GM12878 (cell line): ENCODE results near the gene PCID2. TPM values are rescaled to one million over a fixed set of nuclear protein-coding genes. Genes with fewer than 3 reads are reported as not detected.

Experiments used
- ATAC-seq: fragments of 200-7000 bp; cut with Tn5 transposase; 3 replicates; pipeline ENCODE4 v1.9.1; 2020; ENCODE audit warnings: mild to moderate bottlenecking, moderate library complexity
- BruUV-seq: library from RNA; stranded (reverse); fragments of 400-500 nt; replicated peaks from 2 replicates; lab custom pipeline; 2021; lab: Mats Ljungman, UMichigan
- CTCF ChIA-PET: fragments of 300-600 bp; sonication (Branson Sonifier 250); formaldehyde crosslinking; extraction: SDS; loops from one replicate; lab custom pipeline; 2021; ENCODE audit warnings: inconsistent platforms; lab: Yijun Ruan, JAX
- POLR2A ChIA-PET: fragments of 350-600 bp; formaldehyde crosslinking; extraction: SDS; loops from one replicate; lab custom pipeline; 2021; ENCODE audit warnings: inconsistent platforms; lab: Charles Lee
- RAD21 ChIA-PET: fragments of 300-600 bp; sonication (Branson Sonifier 250); formaldehyde crosslinking; loops from one replicate; lab custom pipeline; 2023; ENCODE audit warnings: antibody characterized with exemption; ENCODE audit not compliant: unreplicated experiment; lab: Charles Lee
- SMC1A ChIA-PET: fragments of 300-600 bp; sonication (Branson Sonifier 250); formaldehyde crosslinking; loops from one replicate; lab custom pipeline; 2023; ENCODE audit not compliant: unreplicated experiment, uncharacterized antibody; lab: Charles Lee
- DNase-seq: peaks from one replicate; pipeline ENCODE4 v3.0.0-alpha.2; 2011; ENCODE audit warnings: low read depth, low spot score
- FAIRE-seq: peaks from 3 replicates; lab custom pipeline; 2011; peaks lifted over from hg19 to GRCh38; lab: Jason Lieb, UNC
- H2AFZ ChIP-seq: 2 replicates; pipeline ENCODE4 v1.6.0; 2011; ENCODE audit warnings: low read depth, low read length, control low read depth; ENCODE audit not compliant: control insufficient read depth
- H3K27ac ChIP-seq: 2 replicates; pipeline ENCODE4 v1.5.1; 2011; ENCODE audit warnings: control low read depth; ENCODE audit not compliant: control insufficient read depth, insufficient read depth
- H3K27me3 ChIP-seq, 2 experiments: replicated peaks in 1 of 2; 2 replicates each; pipeline versions ENCODE4 v1.6.0 to v1.6.1; 2011; ENCODE audit warnings: low read length in 1 of 2; ENCODE audit not compliant: control insufficient read depth in 2 of 2, insufficient read depth in 2 of 2
- H3K36me3 ChIP-seq, 2 experiments: 2 replicates each; pipeline ENCODE4 v1.5.1; 2011; ENCODE audit warnings: low read length in 1 of 2; ENCODE audit not compliant: control insufficient read depth in 2 of 2, insufficient read depth in 2 of 2
- H3K4me1 ChIP-seq: 2 replicates; pipeline ENCODE4 v1.6.1; 2011; ENCODE audit warnings: mild to moderate bottlenecking, low read length, moderate library complexity, mixed read lengths; ENCODE audit not compliant: control insufficient read depth, insufficient read depth
- H3K4me2 ChIP-seq: 2 replicates; pipeline ENCODE4 v1.6.0; 2011; ENCODE audit warnings: control low read depth; ENCODE audit not compliant: control insufficient read depth, insufficient read depth
- H3K4me3 ChIP-seq: fragments of 200-600 bp; sonication (generic); 2 replicates; pipeline ENCODE4 v1.5.1; 2016
- H3K79me2 ChIP-seq: 2 replicates; pipeline ENCODE4 v1.6.0; 2011; ENCODE audit warnings: low read length; ENCODE audit not compliant: control insufficient read depth, insufficient read depth
- H3K9ac ChIP-seq: 2 replicates; pipeline ENCODE4 v1.8.0; 2011; ENCODE audit warnings: low read length, control low read depth, mixed read lengths; ENCODE audit not compliant: control insufficient read depth, insufficient read depth
- H3K9me3 ChIP-seq: replicated peaks from 3 replicates; pipeline ENCODE4 v1.5.1; 2011; ENCODE audit warnings: mild to moderate bottlenecking, low read length; ENCODE audit not compliant: control insufficient read depth, insufficient read depth
- H4K20me1 ChIP-seq: 2 replicates; pipeline ENCODE4 v1.6.0; 2011; ENCODE audit not compliant: control insufficient read depth, insufficient read depth
- BHLHE40 ChIP-seq, 2 experiments: fragments of 450-650 bp in 1 of 2; IDR thresholded peaks; 2 replicates each; pipeline ENCODE4 v1.6.1; 2011 to 2017; ENCODE audit warnings: low read depth in 2 of 2, borderline replicate concordance in 1 of 2, improper control_type of control experiment in 1 of 2, low read length in 1 of 2, mild to moderate bottlenecking in 1 of 2
- CBX5 ChIP-seq: sonication (generic); IDR thresholded peaks from 2 replicates; pipeline ENCODE4 v1.6.1; 2016; ENCODE audit warnings: low read depth, moderate library complexity, mild to moderate bottlenecking, inconsistent platforms
- CEBPB ChIP-seq, 2 experiments: fragments of 150-350 bp in 1 of 2; IDR thresholded peaks; 2 replicates each; pipeline ENCODE4 v1.6.1; 2012 to 2014; ENCODE audit warnings: low read depth in 2 of 2, low read length in 2 of 2, borderline replicate concordance in 1 of 2, inconsistent platforms in 1 of 2
- EGR1 ChIP-seq, 2 experiments: IDR thresholded peaks; 1 replicate in 1 of 2; 2 replicates in 1 of 2; pipeline ENCODE4 v1.6.1; 2011 to 2012; ENCODE audit warnings: low read depth in 2 of 2, low read length in 2 of 2, borderline replicate concordance in 1 of 2, mild to moderate bottlenecking in 1 of 2, moderate library complexity in 1 of 2
- ETV6 ChIP-seq, 2 experiments: fragments of 450-650 bp in 1 of 2; IDR thresholded peaks in 1 of 2; conservative IDR thresholded peaks in 1 of 2; 2 replicates each; pipeline ENCODE4 v1.6.1; 2014; ENCODE audit warnings: antibody characterized with exemption in 1 of 2, borderline replicate concordance in 1 of 2, low read depth in 1 of 2, mild to moderate bottlenecking in 1 of 2, moderate library complexity in 1 of 2
- EZH2 ChIP-seq: IDR thresholded peaks from 2 replicates; pipeline ENCODE4 v1.6.1; 2012; ENCODE audit warnings: low read depth, mild to moderate bottlenecking, control low read depth, inconsistent platforms, low read length, borderline replicate concordance; ENCODE audit not compliant: control insufficient read depth
- GABPA ChIP-seq: IDR thresholded peaks from 2 replicates; pipeline ENCODE4 v1.6.1; 2014; ENCODE audit warnings: antibody characterized with exemption, low read depth, mild to moderate bottlenecking, inconsistent platforms
- GATAD2B ChIP-seq: fragments of 450-650 bp; conservative IDR thresholded peaks from 2 replicates; pipeline ENCODE4 v1.6.1; 2017; ENCODE audit warnings: low read depth, mild to moderate bottlenecking, moderate library complexity
- TCF12 ChIP-seq: IDR thresholded peaks from 2 replicates; pipeline ENCODE4 v1.6.1; 2011; ENCODE audit warnings: low read depth, mild to moderate bottlenecking, low read length
- WGBS: methylation state at CpG from one replicate; pipeline ENCODE4 v1.1.6; 2016; ENCODE audit warnings: low lambda C conversion rate; ENCODE audit not compliant: insufficient replicate concordance, insufficient coverage; ENCODE audit errors: missing lambda C conversion rate; 5-methylcytosine and 5-hydroxymethylcytosine counted together
- in situ Hi-C: fragments of 300-500 bp; cut with MboI; formaldehyde crosslinking; loops from 9 replicates; pipeline ENCODE4 v1.14.3; 2018; ENCODE audit warnings: mixed read lengths
- intact Hi-C: fragments of 100-400 bp; cut with micrococcal nuclease; formaldehyde crosslinking; loops from one replicate; pipeline ENCODE4 v1.14.2; 2022; ENCODE audit not compliant: unreplicated experiment
- polyA plus RNA-seq, 11 experiments: library from polyadenylated mRNA; depleted of rRNA in 4 of 11; unstranded in 6 of 11; stranded (reverse) in 5 of 11; fragments of >200 nt; fragmentation: Nextera tagmentation in 4 of 11; fragmentation: Illumina TruSeq in 1 of 11; extraction: Ambion mirVana in 4 of 11; extraction: Trizol in 1 of 11; gene quantifications; 1 replicate in 1 of 11; 2 replicates in 10 of 11; pipeline versions ENCODE4 v1.2.1 to v1.2.3, GENCODE V29; 2011 to 2016; ENCODE audit warnings: inconsistent platforms in 2 of 11, missing spikeins in 2 of 11, low read depth in 1 of 11
- total RNA-seq, 4 experiments: library from RNA; depleted of rRNA in 3 of 4; stranded (reverse); fragments of >200 nt in 3 of 4; fragmentation: Illumina TruSeq in 1 of 4; extraction: Trizol in 1 of 4; gene quantifications; 2 replicates each; pipeline versions ENCODE4 v1.2.1 to v1.2.3, GENCODE V29; 2013 to 2021
- TF ChIP-seq, protein P1 (sequence below): IDR thresholded peaks from 2 replicates; pipeline ENCODE4 v1.6.1; 2011; ENCODE audit warnings: low read depth, mild to moderate bottlenecking, low read length, moderate library complexity, borderline replicate concordance; ENCODE audit errors: extremely low read depth
- TF ChIP-seq, protein P2 (sequence below): fragments of 450-650 bp; IDR thresholded peaks from 2 replicates; pipeline ENCODE4 v1.6.1; 2017; ENCODE audit warnings: mild to moderate bottlenecking, moderate library complexity
- TF ChIP-seq, protein P3 (sequence below): fragments of 450-650 bp; IDR thresholded peaks from 2 replicates; pipeline ENCODE4 v1.6.1; 2018; ENCODE audit warnings: mild to moderate bottlenecking, low read depth, moderate library complexity; ENCODE audit not compliant: partially characterized antibody

Gene PCID2
- total and polyA plus RNA-seq, 10 of the 15 experiments (the other 5 are each of a cell fraction or from before 2014, with no cell fraction given) = 37.0 to 98.1 (median 58.3) TPM

DNA sequence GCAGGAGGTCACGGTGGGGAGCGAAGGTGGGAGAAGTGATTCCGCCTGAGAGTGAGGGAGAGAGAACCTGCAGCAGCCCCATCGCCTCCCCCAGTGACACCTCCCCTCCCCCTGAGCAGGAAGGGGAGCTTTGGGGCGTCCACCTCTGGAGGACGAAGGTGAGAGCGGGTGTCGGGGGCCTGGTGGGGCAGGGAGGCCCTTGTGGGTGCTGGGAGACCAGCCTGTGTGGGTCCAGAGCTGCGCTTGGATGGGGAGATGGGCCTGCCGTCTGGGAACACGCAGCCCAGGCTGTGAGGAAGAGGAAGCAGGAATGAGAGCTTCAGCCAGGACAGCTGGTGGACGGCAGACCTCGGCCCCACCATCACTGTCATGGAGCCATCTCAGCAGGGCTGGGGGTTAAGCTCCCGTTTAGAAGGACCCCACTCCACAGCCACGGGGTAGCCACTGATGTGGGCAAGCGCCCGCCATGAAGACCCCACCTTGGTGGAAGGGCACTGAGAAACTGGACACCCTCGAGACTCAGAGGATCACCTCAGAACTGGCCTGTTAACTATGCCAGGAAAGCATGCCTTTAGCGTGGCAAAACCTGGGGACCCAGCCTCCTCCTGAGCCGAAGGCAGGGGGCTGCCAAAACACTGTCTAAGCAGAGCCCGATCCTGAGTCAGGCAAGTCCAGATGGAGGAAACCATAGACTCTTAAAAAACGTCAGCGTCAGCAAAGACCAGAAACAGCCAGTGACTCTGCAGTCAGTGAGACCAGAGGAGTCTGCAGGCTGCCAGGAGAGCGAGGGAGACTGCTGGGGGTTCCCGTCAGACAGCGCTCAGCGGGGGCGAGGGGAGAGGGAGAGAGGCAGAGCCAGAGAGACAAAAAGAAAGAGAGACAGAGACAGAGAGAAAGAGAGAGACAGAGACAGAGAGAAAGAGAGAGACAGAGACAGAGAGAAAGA lies 56.5 kb downstream of the PCID2 start:
- Histone ChIP-seq H3K27ac (no peak overlapping the region), H2AFZ (peak overlapping the region; percentile 90; the same call in 1 of the 2 replicates)
- POLR2A ChIA-PET = interaction anchor here (0.5 kb wide), 1 partner anchor 205 kb away, joined by 7 read pairs; no protein-coding TSS in a partner anchor

More for the DNA sequence above, 56.5 kb downstream of the PCID2 start:
- SMC1A ChIA-PET = no interaction called here
- Histone ChIP-seq H4K20me1 (no peaks in the 10 kb centered on the region), H3K4me1 (peaks cover 8% of the 10 kb centered on the region), H3K79me2 (no peaks in the 10 kb centered on the region), H3K27me3 (peaks cover 0 to 5% of the 10 kb centered on the region in 2 experiments; a peak in 3 of 4 replicates), H3K36me3 (no peaks in the 10 kb centered on the region), H3K9me3 (peaks cover 6% of the 10 kb centered on the region; the same call in 1 of the 3 replicates), H3K4me2 (peak overlapping the region; percentile 25; the same call in 1 of the 2 replicates), H3K4me3 (no peak overlapping the region), H3K9ac (no peak overlapping the region; the same call in 1 of the 2 replicates)
- BruUV-seq = no TSS peak
- DNase-seq (no peak), ATAC-seq (peak; percentile 36; the same call in 2 of the 3 replicates), FAIRE-seq (no peak)
- 41% methylated on average over 28 of the region's 28 CpGs for WGBS
- in situ Hi-C loops = no loop called here
- TF ChIP-seq CEBPB (IDR thresholded peaks at IDR 0.05; ENCODE audit: borderline replicate concordance in 1 of 2, low read depth in 2 of 2, low read length in 2 of 2) (no peak), GATAD2B (no peak), TCF12 (no peak), ETV6 (conservative IDR thresholded peaks at IDR 0.05 in 1 of 2, IDR thresholded peaks at IDR 0.05 in 1 of 2; ENCODE audit: borderline replicate concordance in 1 of 2, low read depth in 1 of 2) (no peak), GABPA (no peak), BHLHE40 (IDR thresholded peaks at IDR 0.05; ENCODE audit: borderline replicate concordance in 1 of 2, low read depth in 2 of 2, low read length in 1 of 2) (no peak), CBX5 (no peak), EGR1 (IDR thresholded peaks at IDR 0.05; ENCODE audit: borderline replicate concordance in 1 of 2, low read depth in 2 of 2, low read length in 2 of 2) (no peak), EZH2 (no peak)
- TF ChIP-seq, protein P1, sequence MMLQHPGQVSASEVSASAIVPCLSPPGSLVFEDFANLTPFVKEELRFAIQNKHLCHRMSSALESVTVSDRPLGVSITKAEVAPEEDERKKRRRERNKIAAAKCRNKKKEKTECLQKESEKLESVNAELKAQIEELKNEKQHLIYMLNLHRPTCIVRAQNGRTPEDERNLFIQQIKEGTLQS = no peak
- TF ChIP-seq, protein P2, sequence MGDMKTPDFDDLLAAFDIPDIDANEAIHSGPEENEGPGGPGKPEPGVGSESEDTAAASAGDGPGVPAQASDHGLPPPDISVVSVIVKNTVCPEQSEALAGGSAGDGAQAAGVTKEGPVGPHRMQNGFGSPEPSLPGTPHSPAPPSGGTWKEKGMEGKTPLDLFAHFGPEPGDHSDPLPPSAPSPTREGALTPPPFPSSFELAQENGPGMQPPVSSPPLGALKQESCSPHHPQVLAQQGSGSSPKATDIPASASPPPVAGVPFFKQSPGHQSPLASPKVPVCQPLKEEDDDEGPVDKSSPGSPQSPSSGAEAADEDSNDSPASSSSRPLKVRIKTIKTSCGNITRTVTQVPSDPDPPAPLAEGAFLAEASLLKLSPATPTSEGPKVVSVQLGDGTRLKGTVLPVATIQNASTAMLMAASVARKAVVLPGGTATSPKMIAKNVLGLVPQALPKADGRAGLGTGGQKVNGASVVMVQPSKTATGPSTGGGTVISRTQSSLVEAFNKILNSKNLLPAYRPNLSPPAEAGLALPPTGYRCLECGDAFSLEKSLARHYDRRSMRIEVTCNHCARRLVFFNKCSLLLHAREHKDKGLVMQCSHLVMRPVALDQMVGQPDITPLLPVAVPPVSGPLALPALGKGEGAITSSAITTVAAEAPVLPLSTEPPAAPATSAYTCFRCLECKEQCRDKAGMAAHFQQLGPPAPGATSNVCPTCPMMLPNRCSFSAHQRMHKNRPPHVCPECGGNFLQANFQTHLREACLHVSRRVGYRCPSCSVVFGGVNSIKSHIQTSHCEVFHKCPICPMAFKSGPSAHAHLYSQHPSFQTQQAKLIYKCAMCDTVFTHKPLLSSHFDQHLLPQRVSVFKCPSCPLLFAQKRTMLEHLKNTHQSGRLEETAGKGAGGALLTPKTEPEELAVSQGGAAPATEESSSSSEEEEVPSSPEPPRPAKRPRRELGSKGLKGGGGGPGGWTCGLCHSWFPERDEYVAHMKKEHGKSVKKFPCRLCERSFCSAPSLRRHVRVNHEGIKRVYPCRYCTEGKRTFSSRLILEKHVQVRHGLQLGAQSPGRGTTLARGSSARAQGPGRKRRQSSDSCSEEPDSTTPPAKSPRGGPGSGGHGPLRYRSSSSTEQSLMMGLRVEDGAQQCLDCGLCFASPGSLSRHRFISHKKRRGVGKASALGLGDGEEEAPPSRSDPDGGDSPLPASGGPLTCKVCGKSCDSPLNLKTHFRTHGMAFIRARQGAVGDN = no peak
- TF ChIP-seq, protein P3, sequence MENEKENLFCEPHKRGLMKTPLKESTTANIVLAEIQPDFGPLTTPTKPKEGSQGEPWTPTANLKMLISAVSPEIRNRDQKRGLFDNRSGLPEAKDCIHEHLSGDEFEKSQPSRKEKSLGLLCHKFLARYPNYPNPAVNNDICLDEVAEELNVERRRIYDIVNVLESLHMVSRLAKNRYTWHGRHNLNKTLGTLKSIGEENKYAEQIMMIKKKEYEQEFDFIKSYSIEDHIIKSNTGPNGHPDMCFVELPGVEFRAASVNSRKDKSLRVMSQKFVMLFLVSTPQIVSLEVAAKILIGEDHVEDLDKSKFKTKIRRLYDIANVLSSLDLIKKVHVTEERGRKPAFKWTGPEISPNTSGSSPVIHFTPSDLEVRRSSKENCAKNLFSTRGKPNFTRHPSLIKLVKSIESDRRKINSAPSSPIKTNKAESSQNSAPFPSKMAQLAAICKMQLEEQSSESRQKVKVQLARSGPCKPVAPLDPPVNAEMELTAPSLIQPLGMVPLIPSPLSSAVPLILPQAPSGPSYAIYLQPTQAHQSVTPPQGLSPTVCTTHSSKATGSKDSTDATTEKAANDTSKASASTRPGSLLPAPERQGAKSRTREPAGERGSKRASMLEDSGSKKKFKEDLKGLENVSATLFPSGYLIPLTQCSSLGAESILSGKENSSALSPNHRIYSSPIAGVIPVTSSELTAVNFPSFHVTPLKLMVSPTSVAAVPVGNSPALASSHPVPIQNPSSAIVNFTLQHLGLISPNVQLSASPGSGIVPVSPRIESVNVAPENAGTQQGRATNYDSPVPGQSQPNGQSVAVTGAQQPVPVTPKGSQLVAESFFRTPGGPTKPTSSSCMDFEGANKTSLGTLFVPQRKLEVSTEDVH = no peak
- TF ChIP-seq, all 136 proteins: peak for 0
- ChIA-PET RAD21 (no interaction called here), CTCF (no interaction called here)
- intact Hi-C loops = loop anchor here (5.0 kb wide), 1 partner anchor 55 kb away; the partner anchor contains the start of genes CUL4A and PCID2
